RKO (cell line): ENCODE measurements around the gene NDUFAF3.

Source experiments
- DNase-seq: peaks from one replicate; pipeline ENCODE4 v3.0.0-alpha.2; 2016; ENCODE audit warnings: low spot score

NDUFAF3 gene

DNA sequence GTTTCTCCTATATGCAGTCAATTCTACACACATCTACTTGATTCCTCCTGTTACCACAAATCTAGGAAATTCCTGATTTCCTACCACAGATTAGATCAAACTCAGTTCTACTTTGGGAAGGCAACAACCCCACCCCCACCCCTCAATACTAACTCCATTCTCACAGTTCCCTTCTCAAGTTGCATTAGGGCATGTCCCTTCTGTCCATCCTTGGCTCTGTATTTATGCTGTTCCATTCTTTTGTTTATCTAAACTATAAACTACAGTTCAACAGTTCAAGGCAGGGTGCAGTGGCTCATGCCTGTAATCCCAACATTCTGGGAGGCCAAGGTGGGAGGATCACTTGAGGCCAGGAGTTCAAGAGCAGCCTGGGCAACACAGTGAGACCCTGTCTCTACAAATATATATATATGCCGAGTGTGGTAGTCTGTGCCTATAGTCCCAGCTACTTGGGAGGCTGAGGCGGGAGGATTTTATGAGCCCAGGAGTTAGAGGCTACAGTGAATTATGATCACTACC is 32.5 kb downstream of the NDUFAF3 start:
- DNase-seq: no peak

DNA sequence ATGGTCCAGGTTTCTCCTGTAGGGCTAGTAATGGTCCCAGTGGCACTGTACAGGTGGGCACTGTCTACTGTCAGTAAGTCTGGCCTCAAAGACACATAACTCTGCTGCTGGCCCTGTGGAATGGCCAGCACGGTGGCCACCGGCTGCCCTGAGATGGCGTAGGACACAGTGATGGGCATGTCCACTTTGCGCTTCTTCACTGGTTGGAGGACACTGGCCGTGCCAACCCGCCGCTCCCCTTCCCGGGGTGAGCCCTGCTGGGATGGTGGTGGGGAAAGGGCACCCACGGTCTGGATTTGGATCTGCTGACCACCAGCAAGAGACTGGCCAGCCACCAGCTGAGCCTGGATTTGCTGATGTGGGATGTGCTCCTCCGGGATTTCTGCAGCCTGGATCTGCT is 35.3 kb downstream of the NDUFAF3 start:
- no peak for DNase-seq

DNA sequence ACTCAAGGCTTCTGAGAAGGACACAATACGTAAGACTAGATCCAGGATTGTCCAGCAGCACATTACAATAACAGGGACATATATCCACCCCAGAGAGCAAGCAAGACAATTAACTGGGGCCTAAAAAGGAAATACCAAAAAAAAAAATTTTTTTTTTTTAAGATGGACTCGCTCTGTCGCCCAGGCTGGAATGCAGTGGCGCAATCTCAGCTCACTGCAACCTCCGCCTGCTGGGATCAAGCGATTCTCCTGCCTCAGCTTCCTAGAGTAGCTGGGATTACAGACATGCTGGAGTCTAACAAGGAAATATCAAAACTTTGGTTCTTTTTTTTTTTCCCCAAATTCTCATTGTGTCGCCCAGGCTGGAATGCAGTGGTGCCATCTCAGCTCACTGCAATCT is 36.1 kb downstream of the NDUFAF3 start:
- no peak for DNase-seq
